ENCODE data around the gene GGACT. TPM values are rescaled to one million over a fixed set of nuclear protein-coding genes. Genes with fewer than 3 reads are reported as not detected.

Gene GGACT
- total RNA-seq, 1 donor from 2014 or later: 3.7 TPM

DNA sequence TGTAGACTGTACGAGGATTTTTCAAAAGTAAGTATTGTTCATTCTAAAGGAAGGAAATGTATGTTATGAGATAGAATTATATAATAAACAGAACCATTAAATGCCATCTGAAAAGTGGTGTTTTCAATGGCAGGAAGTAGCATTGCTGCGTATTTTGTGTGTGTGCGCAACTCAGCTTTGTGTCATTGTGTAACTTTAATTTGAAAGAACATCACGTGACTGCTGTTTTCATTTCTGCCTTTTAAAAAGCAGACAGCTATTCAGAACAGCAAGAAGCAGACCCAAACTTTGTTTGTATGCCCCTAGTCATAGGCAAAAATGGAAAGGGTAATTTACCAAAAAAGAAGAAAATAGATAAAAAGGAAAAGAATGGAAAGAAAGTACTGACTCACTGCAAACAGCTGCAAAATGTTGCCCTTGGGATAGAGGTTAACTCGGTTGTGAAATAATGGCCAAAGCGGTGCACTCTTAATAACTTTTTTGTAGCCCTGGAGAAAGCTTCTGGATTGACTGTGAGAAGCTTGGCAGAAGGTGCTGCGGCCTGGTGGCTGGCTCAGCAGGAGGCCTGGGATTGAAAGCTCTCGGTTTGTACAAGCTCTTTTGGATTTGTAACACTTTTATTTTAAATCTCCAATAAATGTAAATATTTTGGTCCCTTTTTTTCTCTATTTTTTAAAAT, 97.3 kb downstream of the GGACT start:
- Histone ChIP-seq H3K27ac (ENCODE audit: low read depth, low read length) (no peak overlapping the region), H3K27me3 (ENCODE audit: control insufficient read depth in 3 of 3, insufficient read depth in 3 of 3, low read length in 3 of 3) (no peaks in the 10 kb centered on the region), H3K4me1 (ENCODE audit: control insufficient read depth in 3 of 3, insufficient read depth in 3 of 3, low read length in 3 of 3) (peaks cover 0 to 5% (median 0%) of the 10 kb centered on the region in 3 donors), H3K36me3 (ENCODE audit: control insufficient read depth in 3 of 3, insufficient read depth in 3 of 3, low read length in 3 of 3) (no peaks in the 10 kb centered on the region), H3K9me3 (ENCODE audit: control insufficient read depth in 3 of 3, low read length in 3 of 3) (no peaks in the 10 kb centered on the region), H3K4me3 (ENCODE audit: low read length in 3 of 3) (no peak overlapping the region), H3K9ac (ENCODE audit: low read depth in 1 of 3, low read length in 3 of 3) (no peak overlapping the region)

- H3K27me3 ChIP-seq (ENCODE audit: control insufficient read depth in 3 of 3, insufficient read depth in 3 of 3, low read length in 3 of 3): no peaks in the 10 kb centered on the region
- no peak overlapping the region for H3K4me3 ChIP-seq (ENCODE audit: low read length in 3 of 3)
- no peaks in the 10 kb centered on the region for H3K9me3 ChIP-seq (ENCODE audit: control insufficient read depth in 3 of 3, low read length in 3 of 3)
- H3K9ac ChIP-seq (ENCODE audit: low read depth in 1 of 3, low read length in 3 of 3): no peak overlapping the region
- no peaks in the 10 kb centered on the region for H3K36me3 ChIP-seq (ENCODE audit: control insufficient read depth in 3 of 3, insufficient read depth in 3 of 3, low read length in 3 of 3)
- H3K4me1 ChIP-seq (ENCODE audit: control insufficient read depth in 3 of 3, insufficient read depth in 3 of 3, low read length in 3 of 3): peaks cover 0 to 5% (median 0%) of the 10 kb centered on the region in 3 donors
- no peak overlapping the region for H3K27ac ChIP-seq (ENCODE audit: low read depth, low read length)
These were observed 97.9 kb downstream of the GGACT start for GRCh38 chr13:100490692-100491091.

DNA sequence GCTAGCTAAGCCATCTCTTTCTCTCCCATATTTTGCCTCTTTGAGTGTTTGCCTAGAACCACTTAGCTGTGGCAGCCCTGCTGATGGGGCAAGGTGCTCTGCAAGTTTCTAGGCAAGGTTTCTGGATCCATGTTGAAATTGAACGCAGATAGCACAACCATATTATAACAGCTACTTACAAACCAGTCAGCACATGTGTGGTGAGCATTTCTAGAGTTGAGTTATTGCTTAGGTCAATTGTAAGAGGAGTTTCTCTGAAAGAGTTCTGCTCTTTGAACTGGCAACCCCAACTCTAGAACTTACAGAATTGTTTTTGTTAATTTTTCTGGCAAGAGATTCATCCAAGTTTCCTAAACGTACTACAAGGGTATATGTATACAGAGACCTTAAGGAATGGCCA, 103.3 kb downstream of the GGACT start:
- H3K4me3 ChIP-seq (ENCODE audit: low read length in 3 of 3): no peak overlapping the region
- no peaks in the 10 kb centered on the region for H3K27me3 ChIP-seq (ENCODE audit: control insufficient read depth in 3 of 3, insufficient read depth in 3 of 3, low read length in 3 of 3)
- H3K36me3 ChIP-seq (ENCODE audit: control insufficient read depth in 3 of 3, insufficient read depth in 3 of 3, low read length in 3 of 3): no peaks in the 10 kb centered on the region
- H3K27ac ChIP-seq (ENCODE audit: low read depth, low read length): no peak overlapping the region
- H3K9ac ChIP-seq (ENCODE audit: low read depth in 1 of 3, low read length in 3 of 3): no peak overlapping the region
- H3K9me3 ChIP-seq (ENCODE audit: control insufficient read depth in 3 of 3, low read length in 3 of 3): no peaks in the 10 kb centered on the region
- no peaks in the 10 kb centered on the region for H3K4me1 ChIP-seq (ENCODE audit: control insufficient read depth in 3 of 3, insufficient read depth in 3 of 3, low read length in 3 of 3)

DNA sequence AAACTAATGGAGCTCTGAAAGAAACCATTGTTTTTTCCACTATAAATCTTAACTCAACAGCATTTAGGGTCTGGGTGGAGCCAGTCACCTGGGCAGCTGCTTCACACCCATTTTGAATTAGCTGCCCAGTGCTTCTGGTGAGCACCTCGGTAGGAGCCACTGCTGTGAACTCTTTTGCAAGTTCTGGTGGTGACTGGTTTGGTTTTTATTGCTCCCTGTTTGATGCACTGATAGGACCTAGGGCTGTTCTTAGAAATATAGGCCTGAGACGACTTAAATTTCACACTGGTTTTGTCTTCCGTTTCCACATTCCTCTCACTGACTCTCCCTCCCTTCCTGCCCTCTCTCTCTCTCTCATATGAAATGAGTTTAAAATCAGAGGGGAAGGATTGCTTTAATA, 103.9 kb downstream of the GGACT start:
- H3K9ac ChIP-seq (ENCODE audit: low read depth in 1 of 3, low read length in 3 of 3): no peak overlapping the region
- H3K4me3 ChIP-seq (ENCODE audit: low read length in 3 of 3): no peak overlapping the region
- H3K27ac ChIP-seq (ENCODE audit: low read depth, low read length): no peak overlapping the region
- no peaks in the 10 kb centered on the region for H3K4me1 ChIP-seq (ENCODE audit: control insufficient read depth in 3 of 3, insufficient read depth in 3 of 3, low read length in 3 of 3)
- H3K27me3 ChIP-seq (ENCODE audit: control insufficient read depth in 3 of 3, insufficient read depth in 3 of 3, low read length in 3 of 3): no peaks in the 10 kb centered on the region
- no peaks in the 10 kb centered on the region for H3K36me3 ChIP-seq (ENCODE audit: control insufficient read depth in 3 of 3, insufficient read depth in 3 of 3, low read length in 3 of 3)
- H3K9me3 ChIP-seq (ENCODE audit: control insufficient read depth in 3 of 3, low read length in 3 of 3): no peaks in the 10 kb centered on the region

DNA sequence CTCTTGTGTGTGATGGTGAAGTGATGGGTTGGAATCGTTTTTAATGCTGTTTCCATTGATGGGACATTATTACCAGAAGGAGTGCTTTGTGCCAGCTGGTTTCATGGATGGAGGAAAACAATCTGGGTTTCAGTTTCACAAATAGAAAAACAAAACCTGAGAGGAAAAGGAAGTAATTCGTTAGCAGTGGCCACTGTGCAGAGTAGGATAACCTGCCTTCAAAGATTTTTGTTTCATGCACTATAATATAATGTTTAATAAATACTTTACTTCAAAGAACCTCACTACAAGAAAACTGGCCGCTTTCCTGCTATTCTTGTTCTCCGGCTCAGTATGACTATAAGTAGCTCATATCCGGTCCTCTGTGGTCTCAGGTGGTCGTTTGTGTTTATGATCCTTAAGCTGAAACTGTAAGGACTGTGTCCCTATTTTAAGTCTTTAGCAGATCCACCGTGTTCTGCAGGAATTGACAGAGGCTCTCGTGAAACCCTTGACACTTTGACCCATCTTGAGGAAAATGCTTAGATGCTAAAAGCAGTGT, 104.7 kb downstream of the GGACT start:
- H3K27me3 ChIP-seq (ENCODE audit: control insufficient read depth in 3 of 3, insufficient read depth in 3 of 3, low read length in 3 of 3): no peaks in the 10 kb centered on the region
- H3K9ac ChIP-seq (ENCODE audit: low read depth in 1 of 3, low read length in 3 of 3): no peak overlapping the region
- H3K4me1 ChIP-seq (ENCODE audit: control insufficient read depth in 3 of 3, insufficient read depth in 3 of 3, low read length in 3 of 3): no peaks in the 10 kb centered on the region
- no peaks in the 10 kb centered on the region for H3K9me3 ChIP-seq (ENCODE audit: control insufficient read depth in 3 of 3, low read length in 3 of 3)
- no peak overlapping the region for H3K27ac ChIP-seq (ENCODE audit: low read depth, low read length)
- no peak overlapping the region for H3K4me3 ChIP-seq (ENCODE audit: low read length in 3 of 3)
- no peaks in the 10 kb centered on the region for H3K36me3 ChIP-seq (ENCODE audit: control insufficient read depth in 3 of 3, insufficient read depth in 3 of 3, low read length in 3 of 3)

- H3K9me3 ChIP-seq (ENCODE audit: control insufficient read depth in 3 of 3, low read length in 3 of 3): no peaks in the 10 kb centered on the region
These were observed 105.5 kb downstream of the GGACT start for GRCh38 chr13:100483139-100483538.

DNA sequence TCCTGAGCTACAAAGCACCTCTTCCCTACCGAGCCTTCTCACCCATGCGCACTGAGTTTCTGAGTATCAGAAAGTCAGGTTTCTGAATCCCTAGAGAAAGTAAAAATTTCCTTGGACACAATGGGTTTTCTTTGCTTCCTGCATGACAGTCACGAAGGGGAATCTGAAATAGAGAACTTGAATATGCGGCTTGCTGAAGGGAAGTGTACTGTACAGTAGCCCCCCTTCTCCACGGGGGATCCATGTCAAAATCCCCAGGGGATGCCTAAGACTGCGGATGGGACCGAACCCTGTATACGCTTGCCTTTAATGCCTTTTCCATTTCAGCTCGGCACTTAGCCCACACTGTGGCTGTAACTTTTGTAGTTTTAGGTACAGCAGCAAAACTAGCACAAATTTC, 107.9 kb downstream of the GGACT start:
- no peak overlapping the region for H3K27ac ChIP-seq (ENCODE audit: low read depth, low read length)
- H3K27me3 ChIP-seq (ENCODE audit: control insufficient read depth in 3 of 3, insufficient read depth in 3 of 3, low read length in 3 of 3): no peaks in the 10 kb centered on the region
- no peak overlapping the region for H3K4me3 ChIP-seq (ENCODE audit: low read length in 3 of 3)
- no peaks in the 10 kb centered on the region for H3K36me3 ChIP-seq (ENCODE audit: control insufficient read depth in 3 of 3, insufficient read depth in 3 of 3, low read length in 3 of 3)
- no peak overlapping the region for H3K9ac ChIP-seq (ENCODE audit: low read depth in 1 of 3, low read length in 3 of 3)
- no peaks in the 10 kb centered on the region for H3K9me3 ChIP-seq (ENCODE audit: control insufficient read depth in 3 of 3, low read length in 3 of 3)
- H3K4me1 ChIP-seq (ENCODE audit: control insufficient read depth in 3 of 3, insufficient read depth in 3 of 3, low read length in 3 of 3): no peaks in the 10 kb centered on the region

More at GRCh38 chr13:100483139-100483538, 105.5 kb downstream of the GGACT start:
- Histone ChIP-seq H3K36me3 (ENCODE audit: control insufficient read depth in 3 of 3, insufficient read depth in 3 of 3, low read length in 3 of 3) (no peaks in the 10 kb centered on the region), H3K4me3 (ENCODE audit: low read length in 3 of 3) (no peak overlapping the region), H3K27me3 (ENCODE audit: control insufficient read depth in 3 of 3, insufficient read depth in 3 of 3, low read length in 3 of 3) (no peaks in the 10 kb centered on the region), H3K9ac (ENCODE audit: low read depth in 1 of 3, low read length in 3 of 3) (peak overlapping the region in 1 of 3 donors; percentile 1), H3K27ac (ENCODE audit: low read depth, low read length) (no peak overlapping the region), H3K4me1 (ENCODE audit: control insufficient read depth in 3 of 3, insufficient read depth in 3 of 3, low read length in 3 of 3) (no peaks in the 10 kb centered on the region)

Other genes starting within 250 kb of the GGACT start
- 22.4 TPM for gene TMTC4, start 86.0 kb upstream of the GGACT start, total RNA-seq